H1 (cell line): Measurements from ENCODE around the gene STPG1. TPM values are rescaled to one million over a fixed set of nuclear protein-coding genes. Genes with fewer than 3 reads are reported as not detected.

Experiments
- EZH2 ChIP-seq: fragments of 200-600 bp; sonication (generic); IDR thresholded peaks from 2 replicates; pipeline ENCODE4 v1.7.1; 2012; ENCODE audit warnings: low read depth, mild to moderate bottlenecking, moderate library complexity, low read length, inconsistent platforms; ENCODE audit not compliant: severe bottlenecking
- GABPA ChIP-seq: IDR thresholded peaks from 2 replicates; pipeline ENCODE4 v1.6.1; 2011; ENCODE audit warnings: mild to moderate bottlenecking, low read length, moderate library complexity, borderline replicate concordance; ENCODE audit not compliant: insufficient read depth
- NRF1 ChIP-seq: IDR thresholded peaks from 2 replicates; pipeline ENCODE4 v1.6.1; 2011; ENCODE audit warnings: mild to moderate bottlenecking, low read depth, low read length, improper control_type of control experiment
- POLR2A ChIP-seq, 2 experiments: IDR thresholded peaks; 1 replicate in 1 of 2; 2 replicates in 1 of 2; pipeline ENCODE4 v1.6.1; 2011; ENCODE audit warnings: low read depth in 2 of 2, low read length in 2 of 2, mild to moderate bottlenecking in 2 of 2; ENCODE audit errors: control extremely low read depth in 1 of 2
- POLR2AphosphoS5 ChIP-seq: IDR thresholded peaks from 2 replicates; pipeline ENCODE4 v1.6.1; 2011; ENCODE audit warnings: low read depth, low read length
- RNF2 ChIP-seq: fragments of 200-900, 300-1000 bp; sonication (generic); IDR thresholded peaks from 2 replicates; pipeline ENCODE4 v1.7.1; 2016; ENCODE audit warnings: borderline replicate concordance, low read depth, mild to moderate bottlenecking, antibody characterized with exemption, low read length; ENCODE audit not compliant: poor library complexity, severe bottlenecking; ENCODE audit errors: missing control alignments
- YY1 ChIP-seq: IDR thresholded peaks from 2 replicates; pipeline ENCODE4 v1.6.1; 2011; ENCODE audit warnings: low read depth, mild to moderate bottlenecking, low read length
- polyA plus RNA-seq, 7 experiments: library from polyadenylated mRNA; depleted of rRNA in 3 of 7; stranded (reverse) in 5 of 7; unstranded in 2 of 7; fragments of >200 nt in 5 of 7; fragments of 200-250 nt in 2 of 7; gene quantifications; 1 replicate in 5 of 7; 2 replicates in 1 of 7; 4 replicates in 1 of 7; pipeline versions ENCODE4 v1.2.1 to v1.2.3, GENCODE V29; 2011 to 2013; ENCODE audit warnings: missing spikeins in 2 of 7, mixed read lengths in 2 of 7
- total RNA-seq: library from RNA; stranded (reverse); fragmentation: NEBNext Ultra II Directional; extraction: Animal tissue kit (Norgen Biotek cat#: 25700); gene quantifications from 2 replicates; pipeline ENCODE4 v1.2.1, GENCODE V29; 2021

The STPG1 gene
- total and polyA plus RNA-seq, 2 of the 8 experiments (the other 6 are each of a cell fraction or from before 2014, with no cell fraction given): 10.3 to 11.2 TPM

DNA sequence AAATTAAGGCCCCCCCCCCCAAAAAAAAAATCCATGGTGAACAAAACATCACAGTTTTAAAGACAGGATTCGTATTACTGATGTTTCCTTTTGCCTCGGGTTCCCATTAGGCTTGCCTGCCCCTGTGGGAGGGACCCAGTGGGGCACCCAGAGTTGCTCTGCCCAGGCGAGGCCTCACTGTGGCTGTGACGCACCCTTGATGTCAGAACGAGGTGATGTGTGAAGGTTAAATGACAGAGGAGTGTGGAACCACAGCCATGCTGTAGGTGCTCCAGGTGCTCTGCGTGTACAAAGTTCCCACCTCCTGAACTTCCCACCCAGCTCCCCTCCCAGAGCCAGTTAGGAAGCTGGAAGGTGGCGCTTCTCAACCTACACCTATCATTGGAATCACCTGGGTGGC, 56.5 kb downstream of the STPG1 start (continued):
- no peak for TF ChIP-seq RNF2
- no peak for TF ChIP-seq NRF1
- TF ChIP-seq POLR2A (IDR thresholded peaks at IDR 0.05; ENCODE audit: control extremely low read depth in 1 of 2, low read depth in 2 of 2, low read length in 2 of 2): no peak
- no peak for TF ChIP-seq EZH2
- TF ChIP-seq GABPA: no peak
- no peak for TF ChIP-seq YY1
- no peak for TF ChIP-seq POLR2AphosphoS5
